NB4 (cell line): ENCODE data around the gene LGMN.

Experiments used
- CTCF ChIP-seq: IDR thresholded peaks from one replicate; pipeline ENCODE4 v1.5.1; 2012; ENCODE audit warnings: low read depth, low read length
- MAX ChIP-seq: IDR thresholded peaks from 2 replicates; pipeline ENCODE4 v1.6.1; 2011; ENCODE audit warnings: low read depth, low read length
- MYC ChIP-seq: IDR thresholded peaks from 2 replicates; pipeline ENCODE4 v1.6.1; 2011; ENCODE audit warnings: low read depth, low read length
- POLR2A ChIP-seq: IDR thresholded peaks from 2 replicates; pipeline ENCODE4 v1.6.1; 2011; ENCODE audit warnings: mild to moderate bottlenecking; ENCODE audit not compliant: insufficient read length; ENCODE audit errors: extremely low read depth

- TF ChIP-seq CTCF (no peak), POLR2A (no peak), MAX (no peak), MYC (no peak)
Measured at GRCh38 chr14:92677087-92677668, 71.2 kb downstream of the LGMN start.
